AG08395 (cell line): Measurements from ENCODE around the gene LIN28B.
"Not testable (repeated sequence)": the region's sequence is repeated elsewhere in the genome, so short reads cannot be mapped to it uniquely, and the experiment has no call there.

Experiments used
- DNase-seq: peaks from one replicate; pipeline ENCODE4 v3.0.0; 2012; ENCODE audit warnings: mixed read lengths, low spot score

LIN28B gene

GRCh38 chr6:105067329-105067728, 110.4 kb downstream of the LIN28B start:
- no peak for DNase-seq

- DNase-seq, result no peak
Measured at GRCh38 chr6:105068407-105068806, 111.5 kb downstream of the LIN28B start.

GRCh38 chr6:105069821-105070445, 113.0 kb downstream of the LIN28B start:
- DNase-seq, result no peak

- DNase-seq, result no peak
Measured at GRCh38 chr6:105072798-105073199, 115.9 kb downstream of the LIN28B start.

DNA sequence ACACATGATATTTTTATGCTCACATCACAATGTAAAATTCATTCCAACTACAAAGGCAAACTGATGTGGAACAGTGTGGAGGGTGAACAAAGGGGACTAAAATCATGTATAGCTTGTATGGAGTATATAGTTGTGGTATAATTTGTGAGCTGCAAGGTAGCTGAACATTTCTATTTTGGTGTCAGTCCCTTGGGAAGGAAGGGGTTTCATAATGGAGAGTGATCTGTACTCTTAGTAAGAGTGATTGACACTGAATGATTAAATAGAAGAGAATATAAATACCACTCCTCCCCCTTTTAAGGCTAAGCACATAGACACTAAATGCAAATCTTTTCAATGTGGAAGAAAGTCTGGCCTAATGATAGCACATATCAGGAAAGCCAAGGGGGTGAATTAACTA, 118.3 kb downstream of the LIN28B start:
- no peak for DNase-seq

GRCh38 chr6:105076418-105076817, 119.5 kb downstream of the LIN28B start:
- not testable (repeated sequence) for DNase-seq

DNA sequence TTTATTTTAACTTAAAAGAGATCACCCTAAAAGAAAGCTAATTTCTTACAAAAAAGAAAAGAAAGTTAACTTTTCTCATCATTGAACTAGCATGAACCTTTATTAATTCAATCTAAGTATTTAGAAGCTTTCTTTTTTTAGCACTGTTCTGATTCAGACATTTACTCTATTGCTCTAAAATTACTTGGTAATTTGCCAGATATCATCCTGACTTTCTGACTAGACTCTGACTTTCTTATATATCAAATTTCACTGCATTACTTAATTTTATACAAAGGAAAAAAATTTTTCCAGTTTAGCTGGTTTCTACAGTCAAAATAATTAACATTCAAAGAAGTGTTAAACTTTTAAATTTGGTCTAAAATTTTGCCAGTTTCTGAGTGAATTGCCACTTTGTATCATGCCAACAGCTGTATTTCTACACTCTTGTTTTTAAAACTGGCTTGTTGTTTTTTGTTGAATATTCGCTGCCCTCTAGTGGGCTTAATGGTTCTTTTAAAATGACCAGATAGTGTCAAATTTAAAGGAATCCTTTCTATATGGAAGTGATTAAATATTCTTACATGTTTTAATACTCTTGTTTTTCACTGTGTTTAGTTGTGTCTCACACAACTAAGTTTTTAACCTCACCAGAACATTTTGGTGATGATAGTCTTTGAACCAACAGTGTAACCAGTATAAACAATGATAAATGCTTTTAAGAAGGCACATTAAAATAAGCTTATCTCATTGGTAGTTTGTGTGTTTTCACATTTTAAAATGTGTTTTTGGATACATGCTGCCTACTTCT, 120.9 kb downstream of the LIN28B start:
- peak; percentile 43 for DNase-seq

GRCh38 chr6:105078386-105078708, 121.4 kb downstream of the LIN28B start:
- DNase-seq, result no peak

DNA sequence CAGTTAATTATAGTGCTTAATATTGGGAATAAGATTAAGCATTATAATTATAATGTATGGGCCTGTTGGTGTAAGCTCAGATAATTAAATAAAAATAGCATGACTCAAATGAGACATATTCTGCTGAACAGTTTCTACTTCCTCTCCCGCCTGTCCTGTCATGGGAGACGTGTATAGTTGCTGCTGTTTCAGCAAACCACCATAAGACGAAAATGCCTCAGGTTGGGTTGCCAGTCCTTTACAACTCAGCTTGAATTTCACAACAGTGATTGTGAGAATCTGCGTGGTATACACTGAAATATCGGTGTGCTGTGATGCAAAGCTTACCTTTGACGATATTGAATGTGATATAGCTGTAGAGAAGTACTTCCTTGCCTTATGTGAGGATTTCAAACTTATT, 123.4 kb downstream of the LIN28B start:
- no peak for DNase-seq

GRCh38 chr6:105081662-105082061, 124.8 kb downstream of the LIN28B start:
- not testable (repeated sequence) for DNase-seq

DNA sequence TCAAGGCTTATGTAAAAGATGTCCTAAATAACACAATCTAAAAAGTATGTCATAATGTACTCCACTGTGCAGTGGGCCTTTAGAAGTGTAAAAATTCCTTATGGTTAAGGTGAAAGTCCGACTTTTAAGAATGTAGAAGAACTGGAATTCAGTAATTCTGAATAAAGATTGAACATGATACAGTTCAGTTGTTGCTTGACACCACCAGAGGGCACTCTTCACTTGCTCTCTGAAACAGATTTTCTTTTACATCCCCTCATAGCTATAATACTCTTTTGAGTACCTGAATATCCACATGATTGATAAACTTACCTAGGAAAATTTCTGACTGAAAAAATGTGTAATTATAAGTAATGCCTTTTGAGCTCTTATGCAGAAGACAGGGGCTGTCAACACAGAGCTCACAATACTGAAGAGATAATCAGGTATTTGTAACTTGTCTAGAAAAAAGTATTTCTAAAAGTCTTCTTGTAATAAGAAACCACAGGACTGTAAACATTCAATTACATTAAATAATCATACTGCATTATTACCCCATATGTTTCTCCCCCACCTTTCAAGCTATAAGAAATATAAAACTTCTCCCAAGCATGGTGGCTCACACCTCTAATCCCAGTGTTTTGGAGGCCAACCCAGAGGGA, 130.8 kb downstream of the LIN28B start:
- DNase-seq, result peak; percentile 62

- DNase-seq, result no peak
Measured at GRCh38 chr6:105091140-105091829, 134.4 kb downstream of the LIN28B start.

- DNase-seq, result no peak
Measured at GRCh38 chr6:105094133-105094640, 137.3 kb downstream of the LIN28B start.

GRCh38 chr6:105095139-105095538, 138.2 kb downstream of the LIN28B start:
- no peak for DNase-seq

DNA sequence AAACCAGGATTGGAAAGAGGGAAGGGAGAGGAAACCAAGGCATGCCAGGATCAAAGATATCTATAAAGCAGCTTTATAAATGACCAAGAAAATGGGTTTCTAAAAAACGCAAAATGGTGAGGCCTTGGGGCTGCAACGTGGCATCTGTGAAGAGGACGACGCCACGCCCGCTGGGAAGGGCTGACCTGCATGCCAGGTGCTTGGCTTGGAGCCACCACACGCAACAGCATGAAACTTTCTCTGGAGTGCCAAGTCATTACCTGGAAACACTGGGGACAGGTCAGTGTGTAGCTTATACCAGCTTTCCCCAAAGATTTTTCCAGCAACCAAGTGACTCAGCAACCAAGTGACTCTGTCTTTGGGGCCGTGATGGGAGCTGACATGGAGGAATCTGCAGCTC, 140.4 kb downstream of the LIN28B start:
- DNase-seq, result no peak

DNA sequence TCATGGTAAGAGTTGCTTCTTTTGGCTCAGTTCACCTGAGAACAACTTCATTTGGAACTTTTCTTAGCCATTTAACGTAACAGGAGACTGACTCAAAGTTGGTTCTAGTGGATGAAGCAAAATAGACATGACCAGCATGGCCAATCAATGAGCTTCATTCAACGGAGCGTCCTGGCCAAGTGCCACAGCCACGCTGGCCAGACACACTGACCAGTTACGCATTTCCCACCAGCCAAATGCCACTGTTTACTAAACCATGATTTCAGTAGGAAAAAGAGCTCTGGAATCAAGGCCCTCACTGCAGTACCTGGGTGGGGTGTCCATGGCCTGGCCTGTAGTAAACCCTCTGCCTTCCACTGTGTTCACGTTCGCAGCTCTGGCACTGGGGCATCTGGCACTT, 142.5 kb downstream of the LIN28B start:
- DNase-seq, result no peak

GRCh38 chr6:105102186-105102585, 145.3 kb downstream of the LIN28B start:
- no peak for DNase-seq

GRCh38 chr6:105105094-105105493, 148.2 kb downstream of the LIN28B start:
- no peak for DNase-seq

GRCh38 chr6:105106260-105106659, 149.4 kb downstream of the LIN28B start:
- no peak for DNase-seq

DNA sequence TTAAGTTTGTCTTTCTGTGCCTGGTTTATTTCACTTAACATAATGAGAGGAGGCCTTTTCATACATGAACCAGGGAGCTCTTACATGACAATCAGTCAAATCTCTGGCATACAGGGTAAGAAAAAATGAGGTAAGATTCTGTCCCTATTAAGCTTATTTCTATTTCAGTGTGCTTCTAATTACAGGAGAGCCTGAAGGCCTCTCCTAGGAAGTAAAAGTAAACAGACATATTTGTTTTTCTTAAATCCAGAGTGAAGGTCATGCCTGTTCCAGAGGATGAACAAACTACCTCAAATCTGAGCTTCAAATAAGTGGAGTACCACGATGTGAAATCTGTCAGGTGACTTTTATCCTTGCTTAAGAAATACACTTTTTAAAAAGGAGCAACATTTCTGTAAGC, 150.3 kb downstream of the LIN28B start:
- no peak for DNase-seq

GRCh38 chr6:105108631-105109262, 151.8 kb downstream of the LIN28B start:
- no peak for DNase-seq
